NCI-H2196 treated with DMSO at 0.1 percent for 48 hours (cell line): Measurements from ENCODE around the gene ENO2.
A peak's percentile ranks its signal among the peaks of the same experiment; 100 is the strongest.

Experiments used
- DNase-seq: peaks from one replicate; lab custom pipeline; 2025; ENCODE audit not compliant: unreplicated experiment; lab: John Stamatoyannopoulos, UW

Gene ENO2

GRCh38 chr12:6912164-6912935, 2.0 kb upstream of the ENO2 start:
- no peak for DNase-seq

- no peak for DNase-seq
These were observed 788 bp downstream of the ENO2 start for GRCh38 chr12:6914947-6915788.

GRCh38 chr12:6915789-6916285, 1.5 kb downstream of the ENO2 start:
- DNase-seq, result no peak

- no peak for DNase-seq
These were observed 2.2 kb downstream of the ENO2 start for GRCh38 chr12:6916426-6917200.

- DNase-seq, result no peak
These were observed 3.3 kb downstream of the ENO2 start for GRCh38 chr12:6917491-6918231.

- no peak for DNase-seq
These were observed 5.2 kb downstream of the ENO2 start for GRCh38 chr12:6919588-6919987.

- no peak for DNase-seq
These were observed 7.2 kb downstream of the ENO2 start for GRCh38 chr12:6921539-6921938.

GRCh38 chr12:6921996-6922946, 7.9 kb downstream of the ENO2 start:
- no peak for DNase-seq

- DNase-seq, result no peak
These were observed 8.8 kb downstream of the ENO2 start for GRCh38 chr12:6923003-6923732.

- no peak for DNase-seq
These were observed 9.5 kb downstream of the ENO2 start for GRCh38 chr12:6923851-6924250.

GRCh38 chr12:6925239-6925539, 10.8 kb downstream of the ENO2 start:
- DNase-seq, result no peak

- DNase-seq, result peak; percentile 13
These were observed 11.3 kb downstream of the ENO2 start for GRCh38 chr12:6925540-6926279.

- peak; percentile 12 for DNase-seq
These were observed 13.1 kb downstream of the ENO2 start, which contains the start of gene ATN1 for GRCh38 chr12:6927379-6928021. Gene ATN1, plus strand, starts transcription at chr12:6927959. Its CDS starts 6,043 bp downstream, at chr12:6934002.

- DNase-seq, result no peak
These were observed 13.8 kb downstream of the ENO2 start for GRCh38 chr12:6928022-6928702.

- no peak for DNase-seq
These were observed 14.5 kb downstream of the ENO2 start for GRCh38 chr12:6928703-6929407.
